B cell (primary cell): ENCODE data around the gene HPS4. TPM values are rescaled to one million over a fixed set of nuclear protein-coding genes. Genes with fewer than 3 reads are reported as not detected.
A peak's percentile ranks its signal among the peaks of the same experiment; 100 is the strongest.

Experiments
- ATAC-seq: fragments of 200-7000 bp; cut with Tn5 transposase; one replicate; pipeline ENCODE4 v1.10.0; 2021; ENCODE audit warnings: low read depth, mild to moderate bottlenecking, moderate number of reproducible peaks, moderate library complexity
- CTCF ChIA-PET: fragments of 350-600 bp; sonication (Branson Sonifier 250); formaldehyde crosslinking; loops from one replicate; lab custom pipeline; 2021; ENCODE audit warnings: antibody characterized with exemption, inconsistent platforms; lab: Charles Lee
- POLR2A ChIA-PET: fragments of 350-600 bp; sonication (Branson Sonifier 250); formaldehyde crosslinking; loops from one replicate; lab custom pipeline; 2021; ENCODE audit warnings: antibody characterized with exemption; lab: Charles Lee
- DNase-seq: peaks from one replicate; pipeline ENCODE4 v3.0.0; 2013
- H2AFZ ChIP-seq: 2 replicates; pipeline ENCODE4 v1.6.1; 2012; ENCODE audit warnings: mild to moderate bottlenecking, low read depth, low read length; ENCODE audit not compliant: insufficient read depth, poor library complexity, severe bottlenecking
- H3K27ac ChIP-seq, 2 donors: 1 replicate in 1 of 2; 2 replicates in 1 of 2; pipeline ENCODE4 v1.5.1; 2012 to 2013; ENCODE audit warnings: low read length in 2 of 2, mild to moderate bottlenecking in 2 of 2, moderate library complexity in 1 of 2
- H3K27me3 ChIP-seq, 4 experiments: fragments of 200-600 bp in 1 of 4; sonication (generic) in 1 of 4; replicated peaks in 1 of 4; 1 replicate in 2 of 4; 2 replicates in 2 of 4; pipeline versions ENCODE4 v1.6.1 to v1.7.0; 2013 to 2016; ENCODE audit warnings: low read length in 3 of 4, mild to moderate bottlenecking in 2 of 4, mixed read lengths in 1 of 4, moderate library complexity in 1 of 4; ENCODE audit not compliant: insufficient read depth in 4 of 4, control insufficient read depth in 3 of 4; ENCODE audit errors: control extremely low read depth in 1 of 4
- H3K36me3 ChIP-seq, 2 experiments: replicated peaks in 1 of 2; 1 replicate in 1 of 2; 2 replicates in 1 of 2; pipeline versions ENCODE4 v1.6.1 to v1.7.1; 2013; ENCODE audit warnings: low read length in 1 of 2; ENCODE audit not compliant: insufficient read depth in 2 of 2, control insufficient read depth in 1 of 2; ENCODE audit errors: control extremely low read depth in 1 of 2, extremely low read depth in 1 of 2
- H3K4me1 ChIP-seq, 2 donors: fragments of 200-600 bp in 1 of 2; sonication (generic) in 1 of 2; 1 replicate in 1 of 2; 2 replicates in 1 of 2; pipeline versions ENCODE4 v1.5.1 to v1.6.1; 2013 to 2017; ENCODE audit warnings: low read length in 2 of 2; ENCODE audit not compliant: control insufficient read depth in 2 of 2, insufficient read depth in 2 of 2
- H3K4me2 ChIP-seq: replicated peaks from 2 replicates; pipeline ENCODE3; 2012; ENCODE audit warnings: mild to moderate bottlenecking, low read depth, low read length; ENCODE audit not compliant: poor library complexity, severe bottlenecking
- H3K4me3 ChIP-seq, 5 experiments: fragments of 200-600 bp in 1 of 5; sonication (generic) in 1 of 5; 1 replicate in 3 of 5; 2 replicates in 2 of 5; pipeline versions ENCODE4 v1.5.1 to v1.7.0; 2011 to 2016; ENCODE audit warnings: low read length in 4 of 5, mild to moderate bottlenecking in 4 of 5, low read depth in 2 of 5, control low read depth in 1 of 5, moderate library complexity in 1 of 5; ENCODE audit not compliant: insufficient read depth in 1 of 5; ENCODE audit errors: control extremely low read depth in 1 of 5, extremely low read depth in 1 of 5
- H3K79me2 ChIP-seq: fragments of 200-600 bp; sonication (generic); one replicate; pipeline ENCODE4 v1.6.0; 2016; ENCODE audit warnings: low read length; ENCODE audit not compliant: control insufficient read depth, insufficient read depth
- H3K9ac ChIP-seq: fragments of 200-600 bp; sonication (generic); 2 replicates; pipeline ENCODE4 v1.6.1; 2017; ENCODE audit warnings: mild to moderate bottlenecking, low read length, moderate library complexity
- H3K9me3 ChIP-seq, 3 donors: one replicate each; pipeline versions ENCODE4 v1.6.1 to v1.7.1; 2013; ENCODE audit warnings: low read length in 2 of 3; ENCODE audit not compliant: control insufficient read depth in 2 of 3, insufficient read depth in 1 of 3; ENCODE audit errors: control extremely low read depth in 1 of 3
- H4K20me1 ChIP-seq: 2 replicates; pipeline ENCODE4 v1.6.0; 2012; ENCODE audit warnings: mild to moderate bottlenecking, low read length; ENCODE audit not compliant: insufficient read depth, control insufficient read depth, poor library complexity, severe bottlenecking
- H3K27ac Mint-ChIP-seq: one replicate; pipeline ENCODE4 v1.8.0; 2021; ENCODE audit warnings: mixed read lengths
- H3K27me3 Mint-ChIP-seq: one replicate; pipeline ENCODE4 v1.8.0; 2021; ENCODE audit warnings: mixed read lengths
- H3K4me1 Mint-ChIP-seq: one replicate; pipeline ENCODE4 v1.8.0; 2021; ENCODE audit warnings: mixed read lengths
- H3K4me3 Mint-ChIP-seq: one replicate; pipeline ENCODE4 v1.8.0; 2021; ENCODE audit warnings: mixed read lengths
- H3K9me3 Mint-ChIP-seq: one replicate; pipeline ENCODE4 v1.8.0; 2022; ENCODE audit warnings: mixed read lengths; ENCODE audit not compliant: insufficient read depth
- EZH2 ChIP-seq: IDR thresholded peaks from 2 replicates; pipeline ENCODE4 v1.6.1; 2012; ENCODE audit warnings: borderline replicate concordance, low read depth, mild to moderate bottlenecking, moderate library complexity, low read length; ENCODE audit not compliant: insufficient read depth, poor library complexity, severe bottlenecking
- WGBS: methylation state at CpG from one replicate; pipeline ENCODE4 v1.1.5; 2013; ENCODE audit warnings: missing lambda C conversion rate; ENCODE audit not compliant: insufficient coverage; 5-methylcytosine and 5-hydroxymethylcytosine counted together
- intact Hi-C: fragments of 100-400 bp; cut with micrococcal nuclease; formaldehyde crosslinking; loops from one replicate; pipeline ENCODE4 v1.10.0; 2022
- polyA plus RNA-seq: library from polyadenylated mRNA; depleted of rRNA; stranded (reverse); fragments of >200 nt; gene quantifications from 2 replicates; pipeline ENCODE4 v1.2.3, GENCODE V29; 2012
- total RNA-seq, 2 donors: library from RNA; stranded (reverse); fragments of 120-200 nt in 1 of 2; gene quantifications; 1 replicate in 1 of 2; 2 replicates in 1 of 2; pipeline versions ENCODE4 v1.2.3 to v1.2.4, GENCODE V29; 2013 to 2022
- TF ChIP-seq, protein P1 (sequence below): fragments of 200-600 bp; IDR thresholded peaks from one replicate; pipeline ENCODE4 v1.8.0; 2022; ENCODE audit warnings: antibody characterized with exemption, mild to moderate bottlenecking

HPS4 gene
- total and polyA plus RNA-seq, 2 donors (not counting 1 experiment from before 2014, with no cell fraction given), result 34.8 to 61.8 TPM

GRCh38 chr22:26486394-26486793 is 2.8 kb upstream of the HPS4 start:
- DNase-seq (no peak), ATAC-seq (no peak)
- peaks cover 23 to 31% of the 10 kb centered on the region in 2 donors for H3K4me1 ChIP-seq
- H3K9me3 ChIP-seq, result no peaks in the 10 kb centered on the region
- no peaks in the 10 kb centered on the region for H3K27me3 ChIP-seq
- H3K4me2 ChIP-seq, result no peak overlapping the region
- peaks cover 7 to 36% of the 10 kb centered on the region in 2 experiments for H3K36me3 ChIP-seq
- H3K27ac ChIP-seq, result no peak overlapping the region
- H3K4me3 Mint-ChIP-seq, result no peak overlapping the region
- H3K27me3 Mint-ChIP-seq, result no peaks in the 10 kb centered on the region
- TF ChIP-seq, protein P1, sequence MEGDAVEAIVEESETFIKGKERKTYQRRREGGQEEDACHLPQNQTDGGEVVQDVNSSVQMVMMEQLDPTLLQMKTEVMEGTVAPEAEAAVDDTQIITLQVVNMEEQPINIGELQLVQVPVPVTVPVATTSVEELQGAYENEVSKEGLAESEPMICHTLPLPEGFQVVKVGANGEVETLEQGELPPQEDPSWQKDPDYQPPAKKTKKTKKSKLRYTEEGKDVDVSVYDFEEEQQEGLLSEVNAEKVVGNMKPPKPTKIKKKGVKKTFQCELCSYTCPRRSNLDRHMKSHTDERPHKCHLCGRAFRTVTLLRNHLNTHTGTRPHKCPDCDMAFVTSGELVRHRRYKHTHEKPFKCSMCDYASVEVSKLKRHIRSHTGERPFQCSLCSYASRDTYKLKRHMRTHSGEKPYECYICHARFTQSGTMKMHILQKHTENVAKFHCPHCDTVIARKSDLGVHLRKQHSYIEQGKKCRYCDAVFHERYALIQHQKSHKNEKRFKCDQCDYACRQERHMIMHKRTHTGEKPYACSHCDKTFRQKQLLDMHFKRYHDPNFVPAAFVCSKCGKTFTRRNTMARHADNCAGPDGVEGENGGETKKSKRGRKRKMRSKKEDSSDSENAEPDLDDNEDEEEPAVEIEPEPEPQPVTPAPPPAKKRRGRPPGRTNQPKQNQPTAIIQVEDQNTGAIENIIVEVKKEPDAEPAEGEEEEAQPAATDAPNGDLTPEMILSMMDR, result no peak
- no peak for TF ChIP-seq EZH2
- no peaks in the 10 kb centered on the region for H4K20me1 ChIP-seq
- intact Hi-C loops, result no loop called here
- H3K9ac ChIP-seq, result no peak overlapping the region
- H3K27ac Mint-ChIP-seq, result peak overlapping the region; percentile 32
- CTCF ChIA-PET, result no interaction called here
- H3K9me3 Mint-ChIP-seq, result no peaks in the 10 kb centered on the region
- no peak overlapping the region for H3K4me3 ChIP-seq
- POLR2A ChIA-PET, result no interaction called here
- WGBS, result no CpG with 5 or more reads among the region's 5 CpGs
- H3K4me1 Mint-ChIP-seq, result peaks cover 47% of the 10 kb centered on the region
- no peak overlapping the region for H2AFZ ChIP-seq
- H3K79me2 ChIP-seq, result peaks cover 19% of the 10 kb centered on the region

GRCh38 chr22:26485806-26486390 is 2.3 kb upstream of the HPS4 start:
- Histone ChIP-seq H3K27me3 (no peaks in the 10 kb centered on the region), H3K4me3 (no peak overlapping the region), H2AFZ (no peak overlapping the region), H4K20me1 (no peaks in the 10 kb centered on the region), H3K79me2 (peaks cover 21% of the 10 kb centered on the region), H3K4me2 (no peak overlapping the region), H3K27ac (peak overlapping the region in 1 of 2 donors; percentile 98), H3K9ac (no peak overlapping the region), H3K36me3 (peaks cover 6 to 31% of the 10 kb centered on the region in 2 experiments), H3K4me1 (peaks cover 27 to 36% of the 10 kb centered on the region in 2 donors), H3K9me3 (no peaks in the 10 kb centered on the region)
- Mint-ChIP-seq H3K27ac (peak overlapping the region; percentile 59), H3K4me3 (peak overlapping the region; percentile 5), H3K27me3 (no peaks in the 10 kb centered on the region), H3K9me3 (no peaks in the 10 kb centered on the region), H3K4me1 (peaks cover 52% of the 10 kb centered on the region)
- DNase-seq (no peak), ATAC-seq (no peak)
- no CpG with 5 or more reads among the region's 3 CpGs for WGBS
- TF ChIP-seq EZH2, result no peak
- TF ChIP-seq, protein P1, result no peak
- POLR2A ChIA-PET, result no interaction called here
- CTCF ChIA-PET, result interaction anchor here (2.0 kb wide), 1 partner anchor 24 kb away, joined by 7 read pairs; no protein-coding TSS in a partner anchor
- intact Hi-C loops, result no loop called here
